ENCODE data around the gene CSRNP2. TPM values are rescaled to one million over a fixed set of nuclear protein-coding genes. Genes with fewer than 3 reads are reported as not detected.

Gene CSRNP2
- total RNA-seq, 1 experiment from 2014 or later = 33.7 TPM

GRCh38 chr12:51012570-51013236, 70.7 kb downstream of the CSRNP2 start:
- ATAC-seq (no peak), DNase-seq (ENCODE audit: low spot score) (no peak)
- H3K27me3 Mint-ChIP-seq (ENCODE audit: low read depth) = no peaks in the 10 kb centered on the region
- TF ChIP-seq ZNF512 (CRISPR knock-in tag; IDR thresholded peaks at IDR 0.05; ENCODE audit: borderline replicate concordance) = no peak
- no peak for TF ChIP-seq SOX15 (CRISPR knock-in tag; IDR thresholded peaks at IDR 0.05)
- no peak for TF ChIP-seq ATF2 (CRISPR knock-in tag; IDR thresholded peaks at IDR 0.05; ENCODE audit: borderline replicate concordance, low read depth)
- TF ChIP-seq STAT6 (CRISPR knock-in tag; conservative IDR thresholded peaks at IDR 0.05; ENCODE audit: low read depth) = no peak
- TF ChIP-seq ZNF532 (CRISPR knock-in tag; IDR thresholded peaks at IDR 0.05; ENCODE audit: borderline replicate concordance) = no peak
- no peak for TF ChIP-seq ZSCAN18 (CRISPR knock-in tag; IDR thresholded peaks at IDR 0.05)
- no peak for TF ChIP-seq CDX4 (CRISPR knock-in tag; IDR thresholded peaks at IDR 0.05; ENCODE audit: borderline replicate concordance)
- TF ChIP-seq TEAD4 (CRISPR knock-in tag; IDR thresholded peaks at IDR 0.05) = no peak
- no peaks in the 10 kb centered on the region for H3K9me3 Mint-ChIP-seq
- H3K36me3 Mint-ChIP-seq = peaks cover 10% of the 10 kb centered on the region
- POLR2A ChIA-PET = interaction anchor here (0.7 kb wide), 1 partner anchor 1271 kb away, joined by 4 read pairs; the partner anchor contains the start of gene TMBIM6
- H3K4me1 Mint-ChIP-seq = peaks cover 23% of the 10 kb centered on the region
- H3K27ac Mint-ChIP-seq = no peak overlapping the region
- CTCF ChIA-PET = interaction anchor here (0.8 to 1.3 kb wide), 3 partner anchors 14 to 170 kb away, joined by 3 to 4 read pairs (median 3); partner anchors contain the start of genes SLC11A2 and TMPRSS12
- no peak overlapping the region for H3K4me3 Mint-ChIP-seq

GRCh38 chr12:51011955-51012354, 71.4 kb downstream of the CSRNP2 start:
- ATAC-seq = peak; percentile 38; the same call in 1 of the 2 replicates
- CTCF ChIA-PET = interaction anchor here (1.2 to 1.3 kb wide), 2 partner anchors 16 to 169 kb away, joined by 3 to 4 read pairs; partner anchors contain the start of gene TMPRSS12
- TF ChIP-seq FOXJ3 (CRISPR knock-in tag; IDR thresholded peaks at IDR 0.05; ENCODE audit: borderline replicate concordance) = no peak
- no peak for TF ChIP-seq E2F4 (CRISPR knock-in tag; IDR thresholded peaks at IDR 0.05; ENCODE audit: borderline replicate concordance, low read depth)
- TF ChIP-seq ZNF317 (CRISPR knock-in tag; IDR thresholded peaks at IDR 0.05; ENCODE audit: borderline replicate concordance, low read depth) = no peak
- TF ChIP-seq PRDM15 (CRISPR knock-in tag; IDR thresholded peaks at IDR 0.05) = no peak
- no peak for TF ChIP-seq CREB1 (CRISPR knock-in tag; IDR thresholded peaks at IDR 0.05)
- TF ChIP-seq ZNF416 (CRISPR knock-in tag; IDR thresholded peaks at IDR 0.05) = no peak
- TF ChIP-seq SP1 (CRISPR knock-in tag; conservative IDR thresholded peaks at IDR 0.05) = no peak

More at GRCh38 chr12:51011955-51012354, 71.4 kb downstream of the CSRNP2 start:
- H3K4me3 Mint-ChIP-seq = no peak overlapping the region
- POLR2A ChIA-PET = interaction anchor here (0.6 to 0.7 kb wide), 2 partner anchors 15 to 161 kb away, joined by 3 to 8 read pairs; partner anchors contain the start of genes SLC11A2 and TFCP2
- no peaks in the 10 kb centered on the region for H3K9me3 Mint-ChIP-seq
- peaks cover 17% of the 10 kb centered on the region for H3K36me3 Mint-ChIP-seq
- peaks cover 23% of the 10 kb centered on the region for H3K4me1 Mint-ChIP-seq
- no peak for DNase-seq (ENCODE audit: low spot score)
- H3K27me3 Mint-ChIP-seq (ENCODE audit: low read depth) = no peaks in the 10 kb centered on the region
- H3K27ac Mint-ChIP-seq = no peak overlapping the region
